Heart left ventricle (tissue), 16 donors: ENCODE measurements around the gene NINJ2. TPM values are rescaled to one million over a fixed set of nuclear protein-coding genes. Genes with fewer than 3 reads are reported as not detected.
A peak's percentile ranks its signal among the peaks of the same experiment; 100 is the strongest.
"Not testable (repeated sequence)": the region's sequence is repeated elsewhere in the genome, so short reads cannot be mapped to it uniquely, and the experiment has no call there.

ENCODE experiments used
- ATAC-seq, 4 donors: fragments of 200-7000 bp; cut with Tn5 transposase; one replicate each; pipeline ENCODE4 v1.9.1; 2020 to 2022; ENCODE audit warnings: moderate library complexity in 4 of 4, mild to moderate bottlenecking in 3 of 4, moderate number of reproducible peaks in 1 of 4
- DNase-seq, 5 donors: peaks; one replicate each; pipeline ENCODE4 v3.0.0-alpha.2; 2020
- H3K27ac ChIP-seq, 12 donors: fragments of 200-600 bp; sonication (generic) in 4 of 12; one replicate each; pipeline versions ENCODE4 v1.5.0 to v1.8.0; 2016 to 2022; ENCODE audit warnings: mild to moderate bottlenecking in 2 of 12
- H3K27me3 ChIP-seq, 9 donors: fragments of 200-600 bp; sonication (generic) in 2 of 9; one replicate each; pipeline versions ENCODE4 v1.5.1 to v1.8.0; 2016 to 2022; ENCODE audit warnings: mild to moderate bottlenecking in 3 of 9
- H3K36me3 ChIP-seq, 9 donors: fragments of 200-600 bp; sonication (generic) in 2 of 9; one replicate each; pipeline versions ENCODE4 v1.5.0 to v1.8.0; 2018 to 2022; ENCODE audit warnings: mild to moderate bottlenecking in 2 of 9
- H3K4me1 ChIP-seq, 12 donors: fragments of 200-600 bp; sonication (generic) in 4 of 12; one replicate each; pipeline versions ENCODE4 v1.5.0 to v1.8.0; 2016 to 2022; ENCODE audit warnings: mild to moderate bottlenecking in 3 of 12
- H3K4me3 ChIP-seq, 12 donors: fragments of 200-600 bp; sonication (generic) in 4 of 12; one replicate each; pipeline versions ENCODE4 v1.5.0 to v1.8.0; 2017 to 2022; ENCODE audit warnings: mild to moderate bottlenecking in 9 of 12, moderate library complexity in 4 of 12
- H3K9me3 ChIP-seq, 12 donors: fragments of 200-600 bp; sonication (generic) in 4 of 12; one replicate each; pipeline versions ENCODE4 v1.5.0 to v1.8.0; 2016 to 2022; ENCODE audit warnings: mild to moderate bottlenecking in 1 of 12
- POLR2A ChIP-seq, 2 donors: fragments of 450-650 bp; IDR thresholded peaks; one replicate each; pipeline ENCODE4 v1.6.1; 2017; ENCODE audit warnings: antibody characterized with exemption in 2 of 2, mild to moderate bottlenecking in 2 of 2, moderate library complexity in 2 of 2
- WGBS, 4 donors: extraction: QIAGEN DNeasy Blood & Tissue Kit in 2 of 4; methylation state at CpG; one replicate each; pipeline versions ENCODE4 v1.1.5 to v1.1.7; 2013 to 2018; 5-methylcytosine and 5-hydroxymethylcytosine counted together
- intact Hi-C, 10 donors: fragments of 100-400 bp; cut with DNase I; formaldehyde crosslinking; loops; one replicate each; pipeline versions ENCODE4 v1.11.1 to v1.14.2; 2022
- polyA plus RNA-seq, 2 donors: library from polyadenylated mRNA; stranded (reverse); fragments of 200-250 nt; gene quantifications; one replicate each; pipeline ENCODE4 v1.2.3, GENCODE V29; 2013
- total RNA-seq, 9 donors: library from RNA; depleted of rRNA in 2 of 9; stranded (reverse); fragments of >200 nt in 2 of 9; fragmentation: NEBNext Ultra II Directional in 3 of 9; extraction: Animal tissue kit (Norgen Biotek cat#: 25700) in 3 of 9; gene quantifications; one replicate each; pipeline versions ENCODE4 v1.1.0 to v1.2.4, GENCODE V29; 2016 to 2023
- TF ChIP-seq, protein P1 (sequence below), 12 donors: fragments of 200-600 bp; sonication (generic) in 4 of 12; IDR thresholded peaks; one replicate each; pipeline versions ENCODE4 v1.5.0 to v1.8.0; 2018 to 2022; ENCODE audit warnings: antibody characterized with exemption in 12 of 12, mild to moderate bottlenecking in 5 of 12
- donor health status: ischemic (EF 13 %, LVEDD 7.1; RV severe dilation, severe dysfunction).
- donor health status: healthy with polysubstance abuse.
- donor health status: DM: no; HTN: yes; CAD: no.
- donor health status: DM: no; HTN: no; CAD: no.
- donor health status: ischemic (EF 25% LVEDD 6.9; RV normal size, moderate dysfunction).
- donor health status: ischemic (EF 25% LVEDD 5.7; RV mildly dilated, moderate dysfunction).
- donor health status: healthy.
- donor health status: DM: yes; HTN: yes; CAD: no.
- donor health status: ischemic (EF 35%, LVEDD 5.7; RV mildly dilated, moderate dysfunction).
- donor health status: nonischemic (EF 11% LVEDD 7.7; RV severe dilation, severe dysfunction).
- donor health status: DM: yes; HTN: yes; CAD: no.
- donor health status: PGD.
- donor health status: ischemic (EF 29% LVEDD 5.4; RV normal size, mild dysfunction).
- donor health status: nonischemic (EF 23%, LVEDD 6.1; RV moderate dilation, normal function).

Gene NINJ2
- total and polyA plus RNA-seq, 11 donors: 2.8 to 15.0 (median 5.2) TPM

DNA sequence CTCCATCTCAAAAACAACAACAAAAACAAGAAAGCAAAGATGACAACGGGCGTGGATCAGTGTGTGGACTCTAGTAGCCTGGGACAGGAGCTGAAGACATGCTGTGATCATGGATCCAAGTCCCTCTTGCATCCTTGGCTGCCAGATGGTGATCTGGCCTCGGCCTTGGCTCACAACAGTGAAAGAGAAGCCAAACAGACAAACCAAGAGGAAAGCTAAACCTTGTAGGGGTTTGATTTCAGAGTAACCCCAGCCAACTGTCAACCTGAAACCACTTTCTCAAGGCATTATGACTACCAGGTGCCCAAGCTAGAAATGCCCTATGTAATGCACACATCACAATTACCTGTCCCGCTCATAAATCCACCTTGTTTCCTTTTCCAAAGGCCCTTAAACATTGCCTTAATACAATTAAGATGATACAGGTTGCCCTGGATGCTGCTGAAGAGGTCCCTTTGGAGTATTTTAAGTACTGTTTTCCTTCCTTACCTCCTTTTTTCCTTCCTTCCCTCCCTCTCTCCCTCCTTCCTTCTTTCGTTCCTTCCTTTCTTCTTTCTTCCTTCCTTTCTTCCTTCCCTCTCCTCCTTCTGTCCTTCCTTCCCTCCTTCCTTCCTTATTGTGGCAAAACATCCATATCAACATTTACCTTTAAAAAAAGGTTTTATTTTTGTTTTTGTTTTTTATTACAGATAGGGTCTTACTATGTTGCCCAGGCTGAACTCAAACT lies 41.4 kb upstream of the NINJ2 start:
- Histone ChIP-seq H3K36me3 (no peaks in the 10 kb centered on the region), H3K4me3 (no peak overlapping the region), H3K27ac (peak overlapping the region in 4 of 12 donors; percentile 5 to 32 (median 8)), H3K27me3 (no peaks in the 10 kb centered on the region), H3K9me3 (no peaks in the 10 kb centered on the region), H3K4me1 (peaks cover 0 to 22% (median 3%) of the 10 kb centered on the region in 12 donors)
- intact Hi-C loops: loop anchor here in 1 of 10 donors (5.0 kb wide), 1 partner anchor 48 kb away; the partner anchor contains the start of gene WNK1
- DNase-seq: no peak
- peak in 2 of 4 donors; percentile 32 to 52 for ATAC-seq
- WGBS, 4 donors: 73 to 78% (median 77%) methylated on average over 5 of the region's 5 CpGs
- TF ChIP-seq POLR2A (IDR thresholded peaks at IDR 0.05): no peak
- TF ChIP-seq, protein P1, sequence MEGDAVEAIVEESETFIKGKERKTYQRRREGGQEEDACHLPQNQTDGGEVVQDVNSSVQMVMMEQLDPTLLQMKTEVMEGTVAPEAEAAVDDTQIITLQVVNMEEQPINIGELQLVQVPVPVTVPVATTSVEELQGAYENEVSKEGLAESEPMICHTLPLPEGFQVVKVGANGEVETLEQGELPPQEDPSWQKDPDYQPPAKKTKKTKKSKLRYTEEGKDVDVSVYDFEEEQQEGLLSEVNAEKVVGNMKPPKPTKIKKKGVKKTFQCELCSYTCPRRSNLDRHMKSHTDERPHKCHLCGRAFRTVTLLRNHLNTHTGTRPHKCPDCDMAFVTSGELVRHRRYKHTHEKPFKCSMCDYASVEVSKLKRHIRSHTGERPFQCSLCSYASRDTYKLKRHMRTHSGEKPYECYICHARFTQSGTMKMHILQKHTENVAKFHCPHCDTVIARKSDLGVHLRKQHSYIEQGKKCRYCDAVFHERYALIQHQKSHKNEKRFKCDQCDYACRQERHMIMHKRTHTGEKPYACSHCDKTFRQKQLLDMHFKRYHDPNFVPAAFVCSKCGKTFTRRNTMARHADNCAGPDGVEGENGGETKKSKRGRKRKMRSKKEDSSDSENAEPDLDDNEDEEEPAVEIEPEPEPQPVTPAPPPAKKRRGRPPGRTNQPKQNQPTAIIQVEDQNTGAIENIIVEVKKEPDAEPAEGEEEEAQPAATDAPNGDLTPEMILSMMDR (IDR thresholded peaks at IDR 0.05): no peak

DNA sequence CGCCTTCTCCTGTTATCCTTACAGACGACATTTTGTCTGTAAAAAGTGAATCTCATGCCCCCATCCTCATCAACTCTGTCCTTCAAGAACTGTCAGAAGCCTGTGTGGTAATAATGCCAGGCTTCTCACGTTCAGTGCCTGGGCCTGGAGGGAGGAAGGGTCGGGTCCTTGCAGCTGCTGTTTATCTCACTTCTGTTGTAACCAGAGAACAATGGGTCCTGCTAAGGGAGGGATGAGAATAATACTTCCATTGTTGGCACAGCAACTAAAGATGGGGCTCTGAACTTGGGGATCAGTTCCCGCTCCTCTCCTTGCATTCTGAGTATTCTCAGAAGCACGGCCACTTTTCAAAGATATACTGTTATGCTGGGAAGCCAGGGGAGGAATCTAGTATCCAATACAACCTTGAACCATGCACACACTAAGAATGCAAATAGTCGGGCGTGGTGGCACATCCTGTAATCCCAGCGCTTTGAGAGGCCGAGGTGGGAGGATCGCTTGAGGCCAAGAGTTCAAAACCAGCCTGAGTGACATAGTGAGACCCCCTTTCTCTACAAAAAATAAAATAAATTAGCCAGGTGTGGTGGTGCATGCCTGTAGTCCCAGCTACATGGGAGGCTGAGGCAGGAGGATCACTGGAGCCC lies 38.8 kb upstream of the NINJ2 start:
- ATAC-seq (no peak), DNase-seq (no peak)
- H3K36me3 ChIP-seq: no peaks in the 10 kb centered on the region
- H3K27ac ChIP-seq: no peak overlapping the region
- intact Hi-C loops: loop anchor here in 2 of 10 donors (2.0 to 5.0 kb wide), 2 partner anchors 27 to 50 kb away; partner anchors contain the start of gene WNK1 (in 1 of the 2)
- H3K4me3 ChIP-seq: no peak overlapping the region
- no peaks in the 10 kb centered on the region for H3K27me3 ChIP-seq
- WGBS, 4 donors: 70 to 77% (median 72%) methylated on average over 11 of the region's 11 CpGs
- TF ChIP-seq, protein P1 (IDR thresholded peaks at IDR 0.05): no peak
- TF ChIP-seq POLR2A (IDR thresholded peaks at IDR 0.05): no peak
- peaks cover 0 to 24% (median 11%) of the 10 kb centered on the region in 12 donors for H3K9me3 ChIP-seq
- H3K4me1 ChIP-seq: peaks cover 0 to 22% (median 3%) of the 10 kb centered on the region in 12 donors

DNA sequence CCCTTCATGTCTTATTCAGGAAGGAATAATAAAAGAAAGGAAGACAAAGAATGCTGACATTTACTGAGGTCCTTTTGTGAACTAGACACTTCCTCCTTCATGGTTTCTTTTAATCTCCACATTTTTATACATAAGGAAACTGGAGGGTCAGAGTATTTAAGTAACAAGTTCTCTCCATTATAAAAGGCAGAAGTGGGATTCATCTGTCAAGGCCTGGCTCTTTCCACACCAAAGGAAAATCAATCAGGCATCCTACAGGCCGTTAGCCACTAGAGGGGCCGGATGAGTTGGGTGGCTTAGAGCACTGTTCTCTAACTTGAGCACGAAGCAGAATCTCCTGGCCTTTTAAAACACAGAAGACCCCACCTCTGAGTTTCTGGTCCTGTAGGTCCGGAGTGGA lies 36.8 kb upstream of the NINJ2 start:
- no peak overlapping the region for H3K4me3 ChIP-seq
- H3K27ac ChIP-seq: no peak overlapping the region
- no peaks in the 10 kb centered on the region for H3K27me3 ChIP-seq
- peaks cover 0 to 19% (median 3%) of the 10 kb centered on the region in 12 donors for H3K4me1 ChIP-seq
- ATAC-seq (no peak), DNase-seq (no peak)
- WGBS, 4 donors: 71 to 85% (median 77%) methylated on average over 4 of the region's 4 CpGs
- intact Hi-C loops: loop anchor here in 1 of 10 donors (5.0 kb wide), 1 partner anchor 52 kb away; the partner anchor contains the start of gene WNK1
- H3K36me3 ChIP-seq: no peaks in the 10 kb centered on the region
- no peak for TF ChIP-seq POLR2A (IDR thresholded peaks at IDR 0.05)
- TF ChIP-seq, protein P1 (IDR thresholded peaks at IDR 0.05): no peak
- H3K9me3 ChIP-seq: peaks cover 0 to 24% (median 11%) of the 10 kb centered on the region in 12 donors

DNA sequence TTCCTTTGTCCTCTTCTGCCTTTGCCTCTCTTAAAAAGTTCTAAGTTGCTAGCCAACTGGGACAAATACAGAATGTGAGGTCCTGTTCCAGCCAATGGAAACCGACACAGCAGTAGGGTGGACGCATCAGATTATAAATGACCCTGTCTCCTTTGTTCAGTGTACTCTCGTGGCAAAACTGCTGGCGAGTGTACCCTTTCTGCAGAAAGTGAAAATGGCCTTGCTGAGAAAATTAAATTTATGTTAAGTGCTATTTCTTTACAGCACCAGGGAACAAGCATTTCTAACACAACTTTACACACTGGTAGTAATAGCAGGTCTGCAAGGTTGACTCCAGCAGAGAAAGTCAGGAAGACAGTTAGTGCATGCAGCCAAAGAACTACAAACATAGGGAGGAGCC lies 35.0 kb upstream of the NINJ2 start:
- Histone ChIP-seq H3K27ac (peak overlapping the region in 1 of 12 donors; percentile 44), H3K9me3 (peaks cover 0 to 24% (median 11%) of the 10 kb centered on the region in 12 donors)
- intact Hi-C loops: loop anchor here in 1 of 10 donors (5.0 kb wide), 1 partner anchor 39 kb away; no protein-coding TSS in a partner anchor
- ATAC-seq, H3K27me3 ChIP-seq, H3K4me1 ChIP-seq, H3K4me3 ChIP-seq, DNase-seq, H3K36me3 ChIP-seq: not testable (repeated sequence)
- 90 to 97% (median 96%) methylated on average over 4 of the region's 4 CpGs for WGBS, 4 donors
